GM10248 (cell line): ENCODE data around the gene FARS2.

Source experiments
- CTCF ChIA-PET: fragments of 300-600 bp; sonication (Branson Sonifier 250); formaldehyde crosslinking; extraction: SDS; loops from one replicate; lab custom pipeline; 2021; ENCODE audit warnings: antibody characterized with exemption; lab: Yijun Ruan, JAX
- POLR2A ChIA-PET: fragments of 350-650 bp; sonication (Branson Sonifier 250); formaldehyde crosslinking; extraction: SDS; loops from one replicate; lab custom pipeline; 2020; ENCODE audit warnings: antibody characterized with exemption; lab: Yijun Ruan, JAX
- DNase-seq: peaks from one replicate; pipeline ENCODE4 v3.0.0; 2012; ENCODE audit errors: extremely low spot score
- TF ChIP-seq, protein P1 (sequence below): IDR thresholded peaks from 2 replicates; pipeline ENCODE4 v1.5.1; 2012; ENCODE audit warnings: mild to moderate bottlenecking, low read depth; ENCODE audit errors: extremely low read depth, missing control alignments, control extremely low read depth

Gene FARS2

GRCh38 chr6:5749016-5749650 lies 487.8 kb downstream of the FARS2 start:
- ChIA-PET POLR2A (no interaction called here), CTCF (interaction anchor here (1.2 kb wide), 1 partner anchor 16 kb away, joined by 4 read pairs; no protein-coding TSS in a partner anchor)
- TF ChIP-seq, protein P1, sequence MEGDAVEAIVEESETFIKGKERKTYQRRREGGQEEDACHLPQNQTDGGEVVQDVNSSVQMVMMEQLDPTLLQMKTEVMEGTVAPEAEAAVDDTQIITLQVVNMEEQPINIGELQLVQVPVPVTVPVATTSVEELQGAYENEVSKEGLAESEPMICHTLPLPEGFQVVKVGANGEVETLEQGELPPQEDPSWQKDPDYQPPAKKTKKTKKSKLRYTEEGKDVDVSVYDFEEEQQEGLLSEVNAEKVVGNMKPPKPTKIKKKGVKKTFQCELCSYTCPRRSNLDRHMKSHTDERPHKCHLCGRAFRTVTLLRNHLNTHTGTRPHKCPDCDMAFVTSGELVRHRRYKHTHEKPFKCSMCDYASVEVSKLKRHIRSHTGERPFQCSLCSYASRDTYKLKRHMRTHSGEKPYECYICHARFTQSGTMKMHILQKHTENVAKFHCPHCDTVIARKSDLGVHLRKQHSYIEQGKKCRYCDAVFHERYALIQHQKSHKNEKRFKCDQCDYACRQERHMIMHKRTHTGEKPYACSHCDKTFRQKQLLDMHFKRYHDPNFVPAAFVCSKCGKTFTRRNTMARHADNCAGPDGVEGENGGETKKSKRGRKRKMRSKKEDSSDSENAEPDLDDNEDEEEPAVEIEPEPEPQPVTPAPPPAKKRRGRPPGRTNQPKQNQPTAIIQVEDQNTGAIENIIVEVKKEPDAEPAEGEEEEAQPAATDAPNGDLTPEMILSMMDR, result no peak
- DNase-seq, result no peak

GRCh38 chr6:5749651-5750215 lies 488.4 kb downstream of the FARS2 start:
- CTCF ChIA-PET, result no interaction called here
- DNase-seq, result no peak
- POLR2A ChIA-PET, result no interaction called here
- TF ChIP-seq, protein P1, result no peak

GRCh38 chr6:5751525-5752390 lies 490.4 kb downstream of the FARS2 start:
- TF ChIP-seq, protein P1, result no peak
- CTCF ChIA-PET, result interaction anchor here (0.8 kb wide), 1 partner anchor 10 kb away, joined by 4 read pairs; no protein-coding TSS in a partner anchor
- DNase-seq, result no peak
- POLR2A ChIA-PET, result no interaction called here

DNA sequence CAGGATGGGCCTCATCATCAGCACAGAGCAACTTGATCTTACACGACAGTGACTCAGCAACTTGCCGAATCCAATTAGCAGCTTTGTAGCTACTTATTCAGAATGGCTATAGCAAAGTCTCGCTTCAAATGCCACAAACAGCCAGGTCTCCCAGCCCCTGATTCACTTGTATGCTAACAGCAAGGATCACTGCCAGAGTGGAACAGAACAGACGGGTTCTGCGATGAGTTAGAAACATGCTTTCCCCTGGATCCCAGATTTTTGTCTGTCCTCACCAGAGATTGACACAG lies 491.0 kb downstream of the FARS2 start:
- ChIA-PET POLR2A (no interaction called here), CTCF (interaction anchor here (0.8 kb wide), 1 partner anchor 10 kb away, joined by 4 read pairs; no protein-coding TSS in a partner anchor)
- DNase-seq, result no peak
- TF ChIP-seq, protein P1, result no peak

- CTCF ChIA-PET, result interaction anchor here (0.6 to 2.1 kb wide), 4 partner anchors 10 to 324 kb away, joined by 3 to 6 read pairs (median 4); no protein-coding TSS in a partner anchor
- TF ChIP-seq, protein P1, result no peak
- no peak for DNase-seq
- POLR2A ChIA-PET, result no interaction called here
These were observed 491.9 kb downstream of the FARS2 start for GRCh38 chr6:5753209-5753608.

DNA sequence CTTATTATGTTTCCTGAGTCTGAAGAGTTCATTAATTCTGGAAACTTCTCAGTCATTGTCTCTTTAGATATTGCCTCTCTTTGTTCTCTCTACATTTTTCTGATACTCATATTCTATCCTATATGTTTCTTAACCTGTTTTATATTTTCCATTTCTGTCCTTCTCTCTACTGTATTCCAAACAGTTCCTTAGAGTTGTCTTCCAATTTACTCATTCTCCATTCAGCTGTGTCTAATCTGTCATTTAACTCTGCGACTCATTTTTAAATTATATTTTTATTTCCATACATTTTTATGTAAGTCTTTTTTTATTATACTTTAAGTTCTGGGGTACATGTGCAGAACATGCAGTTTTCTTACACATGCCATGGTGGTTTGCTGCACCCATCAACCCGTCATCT lies 493.6 kb downstream of the FARS2 start:
- POLR2A ChIA-PET, result no interaction called here
- TF ChIP-seq, protein P1, result no peak
- DNase-seq, result no peak
- CTCF ChIA-PET, result interaction anchor here (1.2 to 2.1 kb wide), 3 partner anchors 10 to 31 kb away, joined by 3 to 6 read pairs (median 4); no protein-coding TSS in a partner anchor
